Measurements from ENCODE around the gene INF2.
A peak's percentile ranks its signal among the peaks of the same experiment; 100 is the strongest.

Gene INF2

GRCh38 chr14:104758981-104759969 lies 69.9 kb downstream of the INF2 start:
- Mint-ChIP-seq H3K4me1 (peaks cover 16% of the 10 kb centered on the region), H3K4me3 (no peak overlapping the region), H3K27me3 (no peaks in the 10 kb centered on the region), H3K27ac (no peak overlapping the region), H3K9me3 (peaks cover 4% of the 10 kb centered on the region), H3K36me3 (peaks cover 34% of the 10 kb centered on the region)
- DNase-seq (ENCODE audit: low spot score in 2 of 2): no peak
- ATAC-seq (ENCODE audit: low read depth): no peak

GRCh38 chr14:104765517-104765916 lies 76.1 kb downstream of the INF2 start:
- ATAC-seq (ENCODE audit: low read depth): no peak

GRCh38 chr14:104766256-104766862 lies 76.9 kb downstream of the INF2 start:
- H3K9me3 Mint-ChIP-seq: peaks cover 5% of the 10 kb centered on the region
- peaks cover 3% of the 10 kb centered on the region for H3K4me1 Mint-ChIP-seq
- DNase-seq (ENCODE audit: low spot score in 2 of 2): no peak
- no peak overlapping the region for H3K27ac Mint-ChIP-seq
- no peak for ATAC-seq (ENCODE audit: low read depth)
- no peaks in the 10 kb centered on the region for H3K27me3 Mint-ChIP-seq
- no peak overlapping the region for H3K4me3 Mint-ChIP-seq
- H3K36me3 Mint-ChIP-seq: peaks cover 19% of the 10 kb centered on the region

More at GRCh38 chr14:104765517-104765916, 76.1 kb downstream of the INF2 start:
- Mint-ChIP-seq H3K9me3 (peaks cover 5% of the 10 kb centered on the region), H3K36me3 (peaks cover 21% of the 10 kb centered on the region), H3K27ac (no peak overlapping the region), H3K27me3 (no peaks in the 10 kb centered on the region), H3K4me1 (peaks cover 3% of the 10 kb centered on the region), H3K4me3 (no peak overlapping the region)
- no peak for DNase-seq (ENCODE audit: low spot score in 2 of 2)

GRCh38 chr14:104766863-104767633 lies 77.6 kb downstream of the INF2 start:
- Mint-ChIP-seq H3K27me3 (no peaks in the 10 kb centered on the region), H3K27ac (no peak overlapping the region)
- ATAC-seq (ENCODE audit: low read depth): no peak

GRCh38 chr14:104767634-104767918 lies 78.2 kb downstream of the INF2 start:
- DNase-seq (ENCODE audit: low spot score in 2 of 2): no peak
- no peaks in the 10 kb centered on the region for H3K27me3 Mint-ChIP-seq
- no peak overlapping the region for H3K4me3 Mint-ChIP-seq
- H3K9me3 Mint-ChIP-seq: peaks cover 2% of the 10 kb centered on the region
- no peak for ATAC-seq (ENCODE audit: low read depth)
- no peak overlapping the region for H3K27ac Mint-ChIP-seq
- peaks cover 3% of the 10 kb centered on the region for H3K4me1 Mint-ChIP-seq
- peaks cover 16% of the 10 kb centered on the region for H3K36me3 Mint-ChIP-seq

More at GRCh38 chr14:104766863-104767633, 77.6 kb downstream of the INF2 start:
- peaks cover 3% of the 10 kb centered on the region for H3K4me1 Mint-ChIP-seq
- H3K4me3 Mint-ChIP-seq: no peak overlapping the region
- H3K9me3 Mint-ChIP-seq: peaks cover 4% of the 10 kb centered on the region
- peaks cover 19% of the 10 kb centered on the region for H3K36me3 Mint-ChIP-seq
- DNase-seq (ENCODE audit: low spot score in 2 of 2): no peak

GRCh38 chr14:104768437-104769323 lies 79.3 kb downstream of the INF2 start:
- Mint-ChIP-seq H3K27me3 (no peaks in the 10 kb centered on the region), H3K4me1 (peaks cover 3% of the 10 kb centered on the region), H3K4me3 (no peak overlapping the region), H3K36me3 (peaks cover 19% of the 10 kb centered on the region), H3K27ac (no peak overlapping the region), H3K9me3 (peaks cover 2% of the 10 kb centered on the region)
- ATAC-seq (ENCODE audit: low read depth): peak; percentile 94
- DNase-seq (ENCODE audit: low spot score in 2 of 2): peak; percentile 90 to 99

GRCh38 chr14:104769324-104770071 lies 80.1 kb downstream of the INF2 start:
- H3K4me1 Mint-ChIP-seq: peaks cover 3% of the 10 kb centered on the region
- no peak overlapping the region for H3K4me3 Mint-ChIP-seq
- peaks cover 2% of the 10 kb centered on the region for H3K9me3 Mint-ChIP-seq
- DNase-seq (ENCODE audit: low spot score in 2 of 2) (no peak), ATAC-seq (ENCODE audit: low read depth) (no peak)
- H3K27ac Mint-ChIP-seq: no peak overlapping the region
- no peaks in the 10 kb centered on the region for H3K27me3 Mint-ChIP-seq
- peaks cover 19% of the 10 kb centered on the region for H3K36me3 Mint-ChIP-seq

- Mint-ChIP-seq H3K4me1 (peaks cover 3% of the 10 kb centered on the region), H3K9me3 (peaks cover 2% of the 10 kb centered on the region), H3K27ac (no peak overlapping the region), H3K4me3 (no peak overlapping the region), H3K36me3 (peaks cover 19% of the 10 kb centered on the region), H3K27me3 (no peaks in the 10 kb centered on the region)
- DNase-seq (ENCODE audit: low spot score in 2 of 2) (no peak), ATAC-seq (ENCODE audit: low read depth) (no peak)
Observed at GRCh38 chr14:104770072-104770579, 80.7 kb downstream of the INF2 start.

GRCh38 chr14:104770851-104771272 lies 81.4 kb downstream of the INF2 start:
- H3K9me3 Mint-ChIP-seq: peaks cover 2% of the 10 kb centered on the region
- H3K4me3 Mint-ChIP-seq: no peak overlapping the region
- H3K36me3 Mint-ChIP-seq: peaks cover 18% of the 10 kb centered on the region
- no peaks in the 10 kb centered on the region for H3K27me3 Mint-ChIP-seq
- ATAC-seq (ENCODE audit: low read depth) (peak; percentile 23), DNase-seq (ENCODE audit: low spot score in 2 of 2) (no peak)
- no peak overlapping the region for H3K27ac Mint-ChIP-seq
- peaks cover 3% of the 10 kb centered on the region for H3K4me1 Mint-ChIP-seq

- no peak overlapping the region for H3K27ac Mint-ChIP-seq
- H3K27me3 Mint-ChIP-seq: no peaks in the 10 kb centered on the region
- DNase-seq (ENCODE audit: low spot score in 2 of 2) (no peak), ATAC-seq (ENCODE audit: low read depth) (no peak)
- H3K4me1 Mint-ChIP-seq: peaks cover 3% of the 10 kb centered on the region
- H3K36me3 Mint-ChIP-seq: peaks cover 16% of the 10 kb centered on the region
- H3K4me3 Mint-ChIP-seq: no peak overlapping the region
- H3K9me3 Mint-ChIP-seq: no peaks in the 10 kb centered on the region
Observed at GRCh38 chr14:104771374-104771773, 82.0 kb downstream of the INF2 start.

Data from memory B cell (primary cell).